Fibroblast of peridontal ligament (primary cell): ENCODE results near the gene PPP2R3B.

Experiments used
- DNase-seq: peaks from one replicate; pipeline ENCODE4 v3.0.0-alpha.2; 2010; ENCODE audit errors: extremely low read depth

PPP2R3B gene

GRCh38 chrX:370963-371745, 15.6 kb downstream of the PPP2R3B start:
- no peak for DNase-seq

GRCh38 chrX:370244-370962, 16.3 kb downstream of the PPP2R3B start:
- DNase-seq = no peak

- DNase-seq = no peak
These were observed 17.1 kb downstream of the PPP2R3B start for GRCh38 chrX:369563-370101.

GRCh38 chrX:368811-369562, 17.7 kb downstream of the PPP2R3B start:
- peak; percentile 5 for DNase-seq

GRCh38 chrX:367866-368265, 18.8 kb downstream of the PPP2R3B start:
- no peak for DNase-seq

- no peak for DNase-seq
These were observed 19.4 kb downstream of the PPP2R3B start for GRCh38 chrX:367349-367748.

- DNase-seq = no peak
These were observed 22.9 kb downstream of the PPP2R3B start for GRCh38 chrX:363621-364375.

- DNase-seq = no peak
These were observed 23.6 kb downstream of the PPP2R3B start for GRCh38 chrX:362937-363620.

- no peak for DNase-seq
These were observed 24.4 kb downstream of the PPP2R3B start for GRCh38 chrX:362351-362750.

- no peak for DNase-seq
These were observed 25.2 kb downstream of the PPP2R3B start for GRCh38 chrX:361231-362145.

GRCh38 chrX:360496-361150, 26.1 kb downstream of the PPP2R3B start:
- no peak for DNase-seq

- no peak for DNase-seq
These were observed 28.0 kb downstream of the PPP2R3B start for GRCh38 chrX:358651-359143.

- no peak for DNase-seq
These were observed 28.8 kb downstream of the PPP2R3B start for GRCh38 chrX:357693-358471.

- no peak for DNase-seq
These were observed 29.5 kb downstream of the PPP2R3B start for GRCh38 chrX:357035-357692.

GRCh38 chrX:356385-357034, 30.2 kb downstream of the PPP2R3B start:
- DNase-seq = no peak

GRCh38 chrX:355329-356050, 31.2 kb downstream of the PPP2R3B start:
- DNase-seq = no peak
